CD4-positive, alpha-beta memory T cell (primary cell): ENCODE results near the gene EHMT2. TPM values are rescaled to one million over a fixed set of nuclear protein-coding genes. Genes with fewer than 3 reads are reported as not detected.

Experiments used
- CTCF ChIA-PET: fragments of 350-600 bp; sonication (Branson Sonifier 250); formaldehyde crosslinking; loops from one replicate; lab custom pipeline; 2021; ENCODE audit warnings: inconsistent platforms; ENCODE audit not compliant: partially characterized antibody; lab: Charles Lee
- POLR2A ChIA-PET: fragments of 350-600 bp; sonication (Branson Sonifier 250); formaldehyde crosslinking; loops from one replicate; lab custom pipeline; 2021; ENCODE audit not compliant: partially characterized antibody; lab: Charles Lee
- DNase-seq, 5 donors: peaks; one replicate each; pipeline versions ENCODE4 v3.0.0 to v3.0.0-alpha.2; 2020 to 2022; ENCODE audit warnings: mixed read lengths in 1 of 5
- H3K27ac ChIP-seq: one replicate; pipeline ENCODE4 v1.7.0; 2013; ENCODE audit warnings: low read depth, low read length
- H3K27me3 ChIP-seq: 2 replicates; pipeline ENCODE4 v1.7.0; 2013; ENCODE audit warnings: mild to moderate bottlenecking, low read length, moderate library complexity; ENCODE audit not compliant: insufficient read depth
- H3K36me3 ChIP-seq: 2 replicates; pipeline ENCODE4 v1.7.0; 2013; ENCODE audit warnings: mild to moderate bottlenecking, low read length, moderate library complexity; ENCODE audit not compliant: insufficient read depth
- H3K4me1 ChIP-seq: 2 replicates; pipeline ENCODE4 v1.7.0; 2013; ENCODE audit warnings: mild to moderate bottlenecking, low read length, moderate library complexity; ENCODE audit not compliant: insufficient read depth
- H3K4me3 ChIP-seq, 2 donors: one replicate each; pipeline ENCODE4 v1.7.0; 2013; ENCODE audit warnings: low read length in 2 of 2, mild to moderate bottlenecking in 1 of 2
- H3K9me3 ChIP-seq, 2 donors: one replicate each; pipeline ENCODE4 v1.7.0; 2013; ENCODE audit warnings: low read length in 2 of 2, control low read depth in 1 of 2; ENCODE audit not compliant: control insufficient read depth in 1 of 2
- H3K27ac Mint-ChIP-seq, 7 donors: one replicate each; pipeline ENCODE4 v1.8.0; 2020 to 2021; ENCODE audit warnings: mixed read lengths in 7 of 7, mild to moderate bottlenecking in 6 of 7, inconsistent platforms in 3 of 7, moderate library complexity in 3 of 7
- H3K27me3 Mint-ChIP-seq, 2 donors: one replicate each; pipeline ENCODE4 v1.8.0; 2020 to 2021; ENCODE audit warnings: mixed read lengths in 2 of 2
- H3K36me3 Mint-ChIP-seq, 2 donors: one replicate each; pipeline ENCODE4 v1.8.0; 2020 to 2021; ENCODE audit warnings: mixed read lengths in 2 of 2, inconsistent platforms in 1 of 2, mild to moderate bottlenecking in 1 of 2
- H3K4me1 Mint-ChIP-seq, 4 donors: one replicate each; pipeline ENCODE4 v1.8.0; 2020 to 2021; ENCODE audit warnings: mixed read lengths in 4 of 4, mild to moderate bottlenecking in 1 of 4
- H3K4me3 Mint-ChIP-seq, 8 donors: one replicate each; pipeline ENCODE4 v1.8.0; 2020 to 2021; ENCODE audit warnings: mixed read lengths in 8 of 8, mild to moderate bottlenecking in 7 of 8, moderate library complexity in 6 of 8, inconsistent platforms in 3 of 8
- H3K9me3 Mint-ChIP-seq, 8 donors: one replicate each; pipeline ENCODE4 v1.8.0; 2020 to 2021; ENCODE audit warnings: mixed read lengths in 8 of 8, mild to moderate bottlenecking in 5 of 8, inconsistent platforms in 3 of 8, moderate library complexity in 1 of 8
- intact Hi-C: fragments of 100-400 bp; cut with micrococcal nuclease; formaldehyde crosslinking; loops from one replicate; pipeline ENCODE4 v1.15.1; 2023
- polyA plus RNA-seq, 2 donors: library from polyadenylated mRNA; unstranded; fragments of 300-500 nt; fragmentation: Illumina TruSeq; gene quantifications; one replicate each; pipeline ENCODE4 v1.2.3, GENCODE V29; 2021
- total RNA-seq, 2 experiments: library from RNA; stranded (reverse); gene quantifications; one replicate each; pipeline ENCODE4 v1.2.3, GENCODE V29; 2021

Gene EHMT2
- total and polyA plus RNA-seq, 4 experiments from 2014 or later, result 24.1 to 82.1 (median 63.5) TPM

GRCh38 chr6:31884528-31885035 lies 12.9 kb downstream of the EHMT2 start:
- CTCF ChIA-PET, result interaction anchor here (1.2 kb wide), 1 partner anchor 18 kb away, joined by 3 read pairs; no protein-coding TSS in a partner anchor
- H3K36me3 Mint-ChIP-seq, result peaks cover 51 to 77% of the 10 kb centered on the region in 2 donors

DNA sequence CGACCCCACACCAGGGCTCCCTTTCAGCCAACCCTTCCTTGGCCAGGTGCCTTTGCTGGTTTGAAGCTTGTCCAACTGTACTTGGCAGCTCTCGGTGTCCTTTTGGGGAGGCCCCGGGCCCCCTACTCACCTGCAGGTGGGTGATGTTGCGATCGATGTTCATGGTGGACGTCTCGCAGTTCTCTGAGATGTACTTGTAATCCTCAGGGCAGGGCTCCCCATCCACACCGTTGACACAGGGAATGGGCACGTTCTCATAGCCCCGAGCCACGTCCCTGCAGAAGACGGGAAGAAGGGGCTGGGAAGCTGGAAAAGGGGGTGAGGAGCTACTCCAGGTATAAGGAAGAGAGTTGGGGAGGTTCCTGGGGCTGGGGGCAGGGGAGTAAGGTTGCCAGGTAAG lies 13.8 kb downstream of the EHMT2 start:
- Histone ChIP-seq H3K27me3 (no peaks in the 10 kb centered on the region), H3K4me3 (no peak overlapping the region), H3K9me3 (no peaks in the 10 kb centered on the region), H3K27ac (no peak overlapping the region), H3K4me1 (no peaks in the 10 kb centered on the region), H3K36me3 (peaks cover 71% of the 10 kb centered on the region)
- CTCF ChIA-PET, result interaction anchor here (0.5 to 1.2 kb wide), 3 partner anchors 8 to 332 kb away, joined by 3 to 4 read pairs (median 3); no protein-coding TSS in a partner anchor
- no peaks in the 10 kb centered on the region for H3K27me3 Mint-ChIP-seq
- H3K36me3 Mint-ChIP-seq, result peaks cover 49 to 72% of the 10 kb centered on the region in 2 donors
- no peak for DNase-seq
- POLR2A ChIA-PET, result interaction anchor here (1.8 kb wide), 1 partner anchor 14 kb away, joined by 6 read pairs; the partner anchor contains the start of gene EHMT2
- peaks cover 0 to 4% (median 0%) of the 10 kb centered on the region in 4 donors for H3K4me1 Mint-ChIP-seq
- intact Hi-C loops, result no loop called here
- peaks cover 0 to 2% (median 0%) of the 10 kb centered on the region in 8 donors for H3K9me3 Mint-ChIP-seq
- H3K4me3 Mint-ChIP-seq, result no peak overlapping the region
- H3K27ac Mint-ChIP-seq, result no peak overlapping the region

More at GRCh38 chr6:31884528-31885035, 12.9 kb downstream of the EHMT2 start:
- POLR2A ChIA-PET, result no interaction called here
- Mint-ChIP-seq H3K27ac (no peak overlapping the region), H3K27me3 (no peaks in the 10 kb centered on the region), H3K4me1 (peaks cover 0 to 4% (median 2%) of the 10 kb centered on the region in 4 donors), H3K9me3 (peaks cover 0 to 3% (median 0%) of the 10 kb centered on the region in 8 donors), H3K4me3 (no peak overlapping the region)
- intact Hi-C loops, result no loop called here
- no peaks in the 10 kb centered on the region for H3K27me3 ChIP-seq
- H3K27ac ChIP-seq, result no peak overlapping the region
- H3K36me3 ChIP-seq, result peaks cover 78% of the 10 kb centered on the region
- H3K4me3 ChIP-seq, result no peak overlapping the region
- no peaks in the 10 kb centered on the region for H3K9me3 ChIP-seq
- no peaks in the 10 kb centered on the region for H3K4me1 ChIP-seq
- DNase-seq, result no peak

GRCh38 chr6:31882344-31882743 lies 15.2 kb downstream of the EHMT2 start:
- DNase-seq, result no peak
- Histone ChIP-seq H3K9me3 (no peaks in the 10 kb centered on the region), H3K36me3 (peaks cover 59% of the 10 kb centered on the region), H3K4me3 (no peak overlapping the region), H3K27ac (no peak overlapping the region), H3K4me1 (no peaks in the 10 kb centered on the region), H3K27me3 (no peaks in the 10 kb centered on the region)
- POLR2A ChIA-PET, result interaction anchor here (1.8 kb wide), 1 partner anchor 15 kb away, joined by 6 read pairs; the partner anchor contains the start of gene EHMT2
- CTCF ChIA-PET, result no interaction called here
- intact Hi-C loops, result no loop called here
- peaks cover 0 to 2% (median 0%) of the 10 kb centered on the region in 8 donors for H3K9me3 Mint-ChIP-seq
- no peak overlapping the region for H3K4me3 Mint-ChIP-seq
- H3K36me3 Mint-ChIP-seq, result peaks cover 43 to 65% of the 10 kb centered on the region in 2 donors
- no peak overlapping the region for H3K27ac Mint-ChIP-seq
- H3K27me3 Mint-ChIP-seq, result no peaks in the 10 kb centered on the region
- peaks cover 0 to 4% (median 0%) of the 10 kb centered on the region in 4 donors for H3K4me1 Mint-ChIP-seq

DNA sequence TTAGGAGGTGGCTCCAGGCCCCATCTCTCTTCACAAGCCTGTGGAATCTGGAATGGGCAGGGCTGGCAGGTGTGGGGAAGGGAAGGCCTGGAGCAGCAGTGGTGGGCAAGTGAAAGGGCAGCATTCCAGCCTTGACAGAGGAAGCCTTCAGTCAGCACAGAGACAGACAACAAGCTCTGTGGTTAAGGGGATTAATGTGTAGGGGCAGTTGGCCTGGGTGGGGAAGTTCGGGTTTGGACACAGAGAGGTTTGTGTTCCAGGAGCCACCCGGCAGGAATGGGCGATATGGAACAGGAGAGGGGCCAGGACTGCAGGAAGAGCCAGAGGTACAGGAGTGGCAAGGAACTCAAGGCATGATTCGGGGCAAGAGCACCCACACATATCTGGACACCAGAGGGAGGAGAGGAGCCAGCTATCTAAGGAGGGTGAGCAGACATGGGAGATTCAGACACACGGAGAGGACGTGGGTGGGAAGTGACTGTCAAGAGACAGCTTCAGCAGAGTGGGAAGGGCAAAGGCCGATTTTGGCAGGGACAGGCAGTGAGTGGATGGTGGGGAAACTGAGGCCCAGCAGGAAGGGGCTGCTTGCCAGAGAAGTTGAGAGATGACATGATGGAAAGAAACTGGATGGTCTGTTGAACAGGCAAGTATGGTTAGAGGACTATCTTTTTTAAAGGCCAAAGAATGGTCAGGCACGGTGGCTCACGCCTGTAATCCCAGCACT lies 16.2 kb downstream of the EHMT2 start:
- H3K27me3 Mint-ChIP-seq, result no peaks in the 10 kb centered on the region
- Histone ChIP-seq H3K4me1 (no peaks in the 10 kb centered on the region), H3K4me3 (no peak overlapping the region), H3K27me3 (no peaks in the 10 kb centered on the region), H3K9me3 (no peaks in the 10 kb centered on the region), H3K27ac (no peak overlapping the region), H3K36me3 (peaks cover 51% of the 10 kb centered on the region)
- intact Hi-C loops, result no loop called here
- POLR2A ChIA-PET, result no interaction called here
- H3K4me3 Mint-ChIP-seq, result no peak overlapping the region
- H3K9me3 Mint-ChIP-seq, result peaks cover 0 to 2% (median 0%) of the 10 kb centered on the region in 8 donors
- peak overlapping the region in 2 of 7 donors; percentile 17 to 60 for H3K27ac Mint-ChIP-seq
- peaks cover 0 to 4% (median 0%) of the 10 kb centered on the region in 4 donors for H3K4me1 Mint-ChIP-seq
- CTCF ChIA-PET, result no interaction called here
- peaks cover 40 to 59% of the 10 kb centered on the region in 2 donors for H3K36me3 Mint-ChIP-seq
- no peak for DNase-seq

GRCh38 chr6:31880616-31881015 lies 16.9 kb downstream of the EHMT2 start:
- Mint-ChIP-seq H3K27me3 (no peaks in the 10 kb centered on the region), H3K36me3 (peaks cover 34 to 52% of the 10 kb centered on the region in 2 donors), H3K27ac (no peak overlapping the region), H3K4me3 (no peak overlapping the region), H3K9me3 (peaks cover 0 to 2% (median 0%) of the 10 kb centered on the region in 8 donors), H3K4me1 (peaks cover 0 to 4% (median under 1%) of the 10 kb centered on the region in 4 donors)
- H3K36me3 ChIP-seq, result peaks cover 51% of the 10 kb centered on the region
- H3K4me3 ChIP-seq, result no peak overlapping the region
- H3K9me3 ChIP-seq, result no peaks in the 10 kb centered on the region
- intact Hi-C loops, result no loop called here
- ChIA-PET CTCF (interaction anchor here (0.6 kb wide), 1 partner anchor 10 kb away, joined by 3 read pairs; no protein-coding TSS in a partner anchor), POLR2A (interaction anchor here (1.0 kb wide), 1 partner anchor 18 kb away, joined by 3 read pairs; the partner anchor contains the start of gene NEU1)
- no peak overlapping the region for H3K27ac ChIP-seq
- DNase-seq, result no peak
- no peaks in the 10 kb centered on the region for H3K27me3 ChIP-seq
- H3K4me1 ChIP-seq, result no peaks in the 10 kb centered on the region

GRCh38 chr6:31879901-31880300 lies 17.6 kb downstream of the EHMT2 start:
- Histone ChIP-seq H3K4me3 (no peak overlapping the region), H3K27ac (no peak overlapping the region), H3K9me3 (no peaks in the 10 kb centered on the region), H3K27me3 (no peaks in the 10 kb centered on the region), H3K4me1 (no peaks in the 10 kb centered on the region), H3K36me3 (peaks cover 50% of the 10 kb centered on the region)
- CTCF ChIA-PET, result interaction anchor here (0.6 kb wide), 1 partner anchor 11 kb away, joined by 3 read pairs; no protein-coding TSS in a partner anchor
- H3K27me3 Mint-ChIP-seq, result no peaks in the 10 kb centered on the region
- DNase-seq, result no peak
- no peak overlapping the region for H3K4me3 Mint-ChIP-seq
- POLR2A ChIA-PET, result interaction anchor here (1.0 kb wide), 1 partner anchor 17 kb away, joined by 3 read pairs; the partner anchor contains the start of gene NEU1
- peaks cover 28 to 47% of the 10 kb centered on the region in 2 donors for H3K36me3 Mint-ChIP-seq
- no peak overlapping the region for H3K27ac Mint-ChIP-seq
- peaks cover 0 to 2% (median 0%) of the 10 kb centered on the region in 8 donors for H3K9me3 Mint-ChIP-seq
- intact Hi-C loops, result no loop called here
- peaks cover 0 to 6% (median under 1%) of the 10 kb centered on the region in 4 donors for H3K4me1 Mint-ChIP-seq

DNA sequence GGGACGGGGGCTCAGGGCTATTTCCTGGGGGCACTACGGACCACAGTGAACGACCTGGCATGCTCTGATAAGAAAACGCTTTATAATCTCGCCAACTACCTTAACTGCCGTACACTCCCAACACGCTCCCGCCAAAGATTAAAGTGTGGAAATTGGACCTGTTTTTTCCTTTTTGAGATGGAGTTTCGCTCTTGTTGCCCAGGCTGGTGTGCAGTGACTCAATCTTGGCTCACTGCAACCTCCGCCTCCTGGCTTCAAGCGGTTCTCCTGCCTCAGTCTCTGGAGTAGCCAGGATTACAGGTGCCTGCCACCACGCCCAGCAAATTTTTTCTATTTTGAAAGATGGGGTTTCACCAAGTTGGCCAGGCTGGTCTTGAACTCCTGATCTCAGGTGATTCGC lies 18.4 kb downstream of the EHMT2 start:
- Mint-ChIP-seq H3K9me3 (peaks cover 0 to 2% (median 0%) of the 10 kb centered on the region in 8 donors), H3K36me3 (peaks cover 28 to 43% of the 10 kb centered on the region in 2 donors), H3K4me1 (peaks cover 0 to 6% (median 2%) of the 10 kb centered on the region in 4 donors), H3K27ac (no peak overlapping the region), H3K4me3 (no peak overlapping the region), H3K27me3 (no peaks in the 10 kb centered on the region)
- Histone ChIP-seq H3K27me3 (no peaks in the 10 kb centered on the region), H3K4me3 (no peak overlapping the region), H3K9me3 (no peaks in the 10 kb centered on the region), H3K27ac (no peak overlapping the region), H3K4me1 (no peaks in the 10 kb centered on the region), H3K36me3 (peaks cover 44% of the 10 kb centered on the region)
- intact Hi-C loops, result no loop called here
- ChIA-PET POLR2A (no interaction called here), CTCF (no interaction called here)
- DNase-seq, result no peak
